HG02798 (cell line): ENCODE results near the gene PCYOX1L.

Source experiments
- ATAC-seq: cut with Tn5 transposase; IDR thresholded peaks from one replicate; pipeline ENCODE4 v1.9.1; 2021; ENCODE audit warnings: mild to moderate bottlenecking; ENCODE audit not compliant: unreplicated experiment, poor library complexity

PCYOX1L gene

GRCh38 chr5:149333711-149334443 lies 24.0 kb upstream of the PCYOX1L start:
- no peak for ATAC-seq

- no peak for ATAC-seq
Measured at GRCh38 chr5:149337736-149338135, 20.1 kb upstream of the PCYOX1L start.

- no peak for ATAC-seq
Measured at GRCh38 chr5:149338364-149338763, 19.5 kb upstream of the PCYOX1L start.

- ATAC-seq = no peak
Measured at GRCh38 chr5:149340920-149341319, 16.9 kb upstream of the PCYOX1L start.

- no peak for ATAC-seq
Measured at GRCh38 chr5:149341876-149342275, 16.0 kb upstream of the PCYOX1L start.

- no peak for ATAC-seq
Measured at GRCh38 chr5:149344151-149344550, 13.7 kb upstream of the PCYOX1L start.

- peak; percentile 99 for ATAC-seq
Measured at GRCh38 chr5:149345147-149345891, 12.5 kb upstream of the PCYOX1L start, which contains the start of gene GRPEL2. Gene GRPEL2 (plus strand): TSS chr5:149345499. CDS start chr5:149345540, 41 bp downstream.

GRCh38 chr5:149345892-149346222 lies 12.0 kb upstream of the PCYOX1L start:
- peak; percentile 0 for ATAC-seq

GRCh38 chr5:149348518-149348917 lies 9.3 kb upstream of the PCYOX1L start:
- ATAC-seq = no peak

GRCh38 chr5:149349382-149349781 lies 8.5 kb upstream of the PCYOX1L start:
- ATAC-seq = no peak

GRCh38 chr5:149352169-149352568 lies 5.7 kb upstream of the PCYOX1L start:
- ATAC-seq = no peak

- no peak for ATAC-seq
Measured at GRCh38 chr5:149353911-149354310, 3.9 kb upstream of the PCYOX1L start.

GRCh38 chr5:149355688-149356087 lies 2.2 kb upstream of the PCYOX1L start:
- ATAC-seq = no peak

- ATAC-seq = no peak
Measured at GRCh38 chr5:149356391-149356790, 1.5 kb upstream of the PCYOX1L start.

GRCh38 chr5:149358294-149358651 lies 427 bp downstream of the PCYOX1L start:
- no peak for ATAC-seq

- no peak for ATAC-seq
Measured at GRCh38 chr5:149358868-149359495, 1.1 kb downstream of the PCYOX1L start.

GRCh38 chr5:149360272-149360671 lies 2.4 kb downstream of the PCYOX1L start:
- no peak for ATAC-seq

- ATAC-seq = no peak
Measured at GRCh38 chr5:149362541-149362940, 4.7 kb downstream of the PCYOX1L start.

- no peak for ATAC-seq
Measured at GRCh38 chr5:149363358-149363757, 5.5 kb downstream of the PCYOX1L start.

GRCh38 chr5:149363936-149364335 lies 6.1 kb downstream of the PCYOX1L start:
- ATAC-seq = no peak

- no peak for ATAC-seq
Measured at GRCh38 chr5:149364719-149365118, 6.9 kb downstream of the PCYOX1L start.
